ENCODE data around the gene CLCN5. TPM values are rescaled to one million over a fixed set of nuclear protein-coding genes. Genes with fewer than 3 reads are reported as not detected.

Gene CLCN5
- total RNA-seq, 4 donors from 2014 or later, result 2.7 to 4.4 (median 3.6) TPM

DNA sequence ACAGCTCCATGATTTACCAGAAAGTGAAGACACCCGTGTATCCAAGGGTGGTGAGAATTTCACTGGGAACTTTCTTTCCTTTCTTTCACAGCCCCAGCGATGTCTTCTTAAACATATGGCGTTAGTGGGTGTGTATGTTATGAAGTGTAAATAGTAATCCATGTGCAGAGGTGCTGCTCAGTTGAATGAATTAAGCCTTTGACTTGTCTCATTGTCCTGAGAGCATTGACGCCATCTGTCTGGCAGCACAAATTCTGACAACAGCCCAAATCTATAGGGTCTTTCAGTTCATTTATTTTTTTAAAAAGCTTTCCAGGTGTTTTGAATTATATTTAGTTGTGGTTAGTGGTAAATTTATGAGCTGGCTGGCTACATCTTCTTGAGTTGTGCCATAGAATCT is 69.4 kb downstream of the CLCN5 start:
- Histone ChIP-seq H3K27me3 (no peaks in the 10 kb centered on the region), H3K36me3 (no peaks in the 10 kb centered on the region), H3K27ac (replicated peaks in 1 of 4) (no peak overlapping the region), H3K4me1 (no peaks in the 10 kb centered on the region), H3K4me3 (no peak overlapping the region), H3K9me3 (no peaks in the 10 kb centered on the region)
- intact Hi-C loops (cut with DNase I), result no loop called here
- no peak for TF ChIP-seq EP300 (IDR thresholded peaks at IDR 0.05)
- TF ChIP-seq CTCF (IDR thresholded peaks at IDR 0.05), result no peak
- no peak for TF ChIP-seq POLR2AphosphoS5 (IDR thresholded peaks at IDR 0.05)
- no peak for TF ChIP-seq POLR2A (IDR thresholded peaks at IDR 0.05; ENCODE audit: low read depth)
- no peak for DNase-seq (ENCODE audit: extremely low spot score)
- WGBS, result 72% methylated on average over 4 of the region's 4 CpGs

DNA sequence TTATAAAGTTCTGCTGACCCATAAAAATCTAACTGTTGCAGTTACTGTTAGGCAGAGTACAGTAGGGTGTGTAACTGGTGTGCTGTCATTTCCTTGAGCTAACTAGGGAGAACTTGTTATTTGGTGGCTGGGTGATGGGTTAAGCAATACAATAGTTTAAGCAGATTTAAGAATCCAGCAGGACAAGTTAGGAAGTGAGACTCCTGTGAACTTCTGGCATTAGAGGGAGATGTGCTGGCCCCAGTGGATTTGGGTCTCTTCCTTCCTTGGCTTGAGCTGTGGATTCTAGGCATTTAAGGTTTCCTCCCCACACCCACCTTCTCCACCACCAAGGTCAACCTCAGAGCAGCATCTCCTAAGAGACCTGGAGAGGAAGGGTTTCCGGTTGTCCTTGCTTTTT is 70.5 kb downstream of the CLCN5 start:
- TF ChIP-seq EP300 (IDR thresholded peaks at IDR 0.05) (no peak), CTCF (IDR thresholded peaks at IDR 0.05) (no peak), POLR2AphosphoS5 (IDR thresholded peaks at IDR 0.05) (no peak), POLR2A (IDR thresholded peaks at IDR 0.05; ENCODE audit: low read depth) (no peak)
- Histone ChIP-seq H3K9me3 (no peaks in the 10 kb centered on the region), H3K4me1 (no peaks in the 10 kb centered on the region), H3K36me3 (no peaks in the 10 kb centered on the region), H3K27me3 (no peaks in the 10 kb centered on the region), H3K27ac (replicated peaks in 1 of 4) (no peak overlapping the region), H3K4me3 (no peak overlapping the region)
- no peak for DNase-seq (ENCODE audit: extremely low spot score)
- 42% methylated on average over 1 of the region's 1 CpG for WGBS
- intact Hi-C loops (cut with DNase I), result no loop called here

DNA sequence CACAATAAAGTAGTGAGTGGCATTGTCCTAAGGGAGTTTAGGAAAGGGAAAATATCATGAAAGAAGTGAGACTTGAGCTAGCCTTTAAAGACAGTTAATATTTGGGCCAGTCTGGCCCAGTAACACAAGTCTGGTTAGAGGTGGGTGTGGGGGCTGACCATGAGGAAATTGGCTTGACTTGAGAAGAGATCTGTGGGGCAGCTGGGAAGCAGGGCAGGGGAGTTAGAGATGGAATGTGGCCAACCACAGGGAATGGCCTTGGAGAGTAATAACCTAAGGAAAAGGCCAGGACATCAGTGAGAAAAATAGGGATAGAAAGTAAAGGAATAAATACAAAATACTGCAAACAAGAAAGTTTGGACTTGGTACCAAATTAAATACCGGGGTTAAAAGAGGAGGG is 71.3 kb downstream of the CLCN5 start:
- DNase-seq (ENCODE audit: extremely low spot score), result no peak
- Histone ChIP-seq H3K4me3 (no peak overlapping the region), H3K36me3 (no peaks in the 10 kb centered on the region), H3K9me3 (no peaks in the 10 kb centered on the region), H3K4me1 (no peaks in the 10 kb centered on the region), H3K27me3 (no peaks in the 10 kb centered on the region), H3K27ac (replicated peaks in 1 of 4) (no peak overlapping the region)
- WGBS, result 59% methylated on average over 1 of the region's 1 CpG
- TF ChIP-seq EP300 (IDR thresholded peaks at IDR 0.05) (no peak), CTCF (IDR thresholded peaks at IDR 0.05) (no peak), POLR2A (IDR thresholded peaks at IDR 0.05; ENCODE audit: low read depth) (no peak), POLR2AphosphoS5 (IDR thresholded peaks at IDR 0.05) (no peak)
- intact Hi-C loops (cut with DNase I), result no loop called here

GRCh38 chrX:49995107-49995731 is 72.8 kb downstream of the CLCN5 start:
- Histone ChIP-seq H3K27ac (replicated peaks in 1 of 4) (no peak overlapping the region), H3K27me3 (no peaks in the 10 kb centered on the region), H3K36me3 (no peaks in the 10 kb centered on the region), H3K9me3 (no peaks in the 10 kb centered on the region), H3K4me3 (no peak overlapping the region), H3K4me1 (no peaks in the 10 kb centered on the region)
- 76% methylated on average over 10 of the region's 10 CpGs for WGBS
- intact Hi-C loops (cut with DNase I), result no loop called here
- no peak for DNase-seq (ENCODE audit: extremely low spot score)
- TF ChIP-seq POLR2A (IDR thresholded peaks at IDR 0.05; ENCODE audit: low read depth), result no peak
- TF ChIP-seq EP300 (IDR thresholded peaks at IDR 0.05), result no peak
- TF ChIP-seq POLR2AphosphoS5 (IDR thresholded peaks at IDR 0.05), result no peak
- TF ChIP-seq CTCF (IDR thresholded peaks at IDR 0.05), result no peak

Measured in esophagus muscularis mucosa (tissue), 4 donors.